Right cardiac atrium (tissue), 5 donors: ENCODE measurements around the gene IGLON5. TPM values are rescaled to one million over a fixed set of nuclear protein-coding genes. Genes with fewer than 3 reads are reported as not detected.

Experiments
- ATAC-seq, 2 donors: fragments of 200-7000 bp; cut with Tn5 transposase; one replicate each; pipeline versions ENCODE4 v1.8.0 to v1.9.1; 2020; ENCODE audit warnings: moderate library complexity in 2 of 2, mild to moderate bottlenecking in 1 of 2
- DNase-seq, 3 donors: peaks; one replicate each; pipeline ENCODE4 v3.0.0-alpha.2; 2020
- H3K27ac ChIP-seq: one replicate; pipeline ENCODE4 v1.5.1; 2013; ENCODE audit warnings: mild to moderate bottlenecking, low read length, control low read depth, moderate library complexity
- H3K27me3 ChIP-seq: one replicate; pipeline ENCODE4 v1.6.1; 2013; ENCODE audit not compliant: control insufficient read depth, insufficient read depth
- H3K4me1 ChIP-seq: one replicate; pipeline ENCODE4 v1.6.1; 2013; ENCODE audit warnings: low read length; ENCODE audit not compliant: control insufficient read depth, insufficient read depth
- H3K4me3 ChIP-seq: one replicate; pipeline ENCODE4 v1.5.1; 2013; ENCODE audit warnings: low read length, control low read depth
- H3K9me3 ChIP-seq: one replicate; pipeline ENCODE4 v1.6.1; 2013; ENCODE audit warnings: low read length; ENCODE audit not compliant: control insufficient read depth
- WGBS: extraction: QIAGEN DNeasy Blood & Tissue Kit; methylation state at CpG from one replicate; pipeline ENCODE4 v1.1.7; 2013; 5-methylcytosine and 5-hydroxymethylcytosine counted together
- intact Hi-C, 4 donors: fragments of 100-400 bp; cut with DNase I; formaldehyde crosslinking; loops; one replicate each; pipeline versions ENCODE4 v1.11.0 to v1.14.0; 2022 to 2023
- polyA plus RNA-seq: library from polyadenylated mRNA; stranded (reverse); fragments of 200-250 nt; gene quantifications from one replicate; pipeline ENCODE4 v1.2.3, GENCODE V29; 2013
- total RNA-seq, 4 donors: library from RNA; stranded (reverse); fragmentation: NEBNext Ultra II Directional; extraction: Animal tissue kit (Norgen Biotek cat#: 25700); gene quantifications; one replicate each; pipeline ENCODE4 v1.2.1, GENCODE V29; 2021
- donor health status: healthy with polysubstance abuse.
- donor health status: DM: no; HTN: yes; CAD: no.
- donor health status: DM: no; HTN: no; CAD: no.
- donor health status: DM: no; HTN: yes; CAD: no; lungs with severe emphysema.
- donor health status: DM: yes; HTN: yes; CAD: no.

Gene IGLON5
- total and polyA plus RNA-seq, 5 donors = 0.07 to 0.31 TPM; not detected in 3

GRCh38 chr19:51293571-51294210 is 17.8 kb upstream of the IGLON5 start:
- no peaks in the 10 kb centered on the region for H3K27me3 ChIP-seq
- ATAC-seq = peak in 1 of 2 donors; percentile 10

GRCh38 chr19:51294211-51294976 is 17.1 kb upstream of the IGLON5 start:
- DNase-seq (no peak), ATAC-seq (no peak)
- H3K4me1 ChIP-seq = no peaks in the 10 kb centered on the region
- no peaks in the 10 kb centered on the region for H3K9me3 ChIP-seq
- WGBS = 68% methylated on average over 23 of the region's 23 CpGs
- intact Hi-C loops = no loop called here
- no peak overlapping the region for H3K27ac ChIP-seq
- no peaks in the 10 kb centered on the region for H3K27me3 ChIP-seq
- H3K4me3 ChIP-seq = no peak overlapping the region

More at GRCh38 chr19:51293571-51294210, 17.8 kb upstream of the IGLON5 start:
- Histone ChIP-seq H3K9me3 (no peaks in the 10 kb centered on the region), H3K27ac (no peak overlapping the region), H3K4me3 (no peak overlapping the region), H3K4me1 (no peaks in the 10 kb centered on the region)
- intact Hi-C loops = no loop called here
- WGBS = 68% methylated on average over 14 of the region's 14 CpGs
- no peak for DNase-seq

GRCh38 chr19:51294977-51295375 is 16.5 kb upstream of the IGLON5 start:
- Histone ChIP-seq H3K4me3 (no peak overlapping the region), H3K27ac (no peak overlapping the region), H3K4me1 (no peaks in the 10 kb centered on the region), H3K27me3 (no peaks in the 10 kb centered on the region), H3K9me3 (no peaks in the 10 kb centered on the region)
- no peak for ATAC-seq
- intact Hi-C loops = no loop called here
- DNase-seq = no peak
- WGBS = 50% methylated on average over 12 of the region's 12 CpGs

DNA sequence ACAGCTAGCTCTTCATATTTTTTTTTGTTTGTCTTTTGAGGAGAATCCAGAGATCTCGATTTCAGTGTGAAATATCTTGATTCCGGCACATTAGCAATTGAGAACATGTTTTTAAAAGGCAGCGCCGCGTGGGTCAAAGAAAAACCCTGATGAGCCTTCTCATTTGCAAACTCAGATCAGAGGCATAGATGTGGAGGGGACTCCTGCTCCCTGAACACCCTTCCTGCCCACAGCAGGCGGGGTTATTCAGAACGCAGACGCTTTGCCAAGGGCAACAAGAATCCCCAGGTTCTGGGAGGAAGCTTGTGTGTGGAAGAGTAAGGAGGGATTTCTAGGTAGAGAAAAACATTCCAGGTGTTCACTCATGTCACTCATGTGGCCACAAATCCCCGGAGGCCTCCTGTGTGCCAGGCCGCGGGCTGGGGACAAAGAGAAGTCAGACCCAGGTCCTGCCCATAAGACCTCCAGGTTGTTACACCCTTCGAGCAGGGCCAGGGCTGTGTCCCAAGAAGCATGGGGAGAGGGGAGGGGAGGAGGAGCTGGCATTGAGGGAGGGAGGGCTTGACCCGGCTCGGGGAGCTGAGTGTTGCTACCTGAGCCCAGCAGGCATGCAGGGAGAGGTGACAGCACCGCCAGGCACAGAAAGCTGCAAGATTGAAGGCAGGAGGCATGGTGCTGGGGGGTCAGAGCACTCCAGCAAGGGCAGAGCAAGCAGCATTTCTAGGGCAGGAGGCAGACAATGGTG is 15.9 kb upstream of the IGLON5 start:
- ATAC-seq = no peak
- Histone ChIP-seq H3K9me3 (no peaks in the 10 kb centered on the region), H3K4me1 (no peaks in the 10 kb centered on the region), H3K27ac (no peak overlapping the region), H3K4me3 (no peak overlapping the region), H3K27me3 (no peaks in the 10 kb centered on the region)
- intact Hi-C loops = no loop called here
- DNase-seq = no peak
- WGBS = 45% methylated on average over 15 of the region's 15 CpGs

DNA sequence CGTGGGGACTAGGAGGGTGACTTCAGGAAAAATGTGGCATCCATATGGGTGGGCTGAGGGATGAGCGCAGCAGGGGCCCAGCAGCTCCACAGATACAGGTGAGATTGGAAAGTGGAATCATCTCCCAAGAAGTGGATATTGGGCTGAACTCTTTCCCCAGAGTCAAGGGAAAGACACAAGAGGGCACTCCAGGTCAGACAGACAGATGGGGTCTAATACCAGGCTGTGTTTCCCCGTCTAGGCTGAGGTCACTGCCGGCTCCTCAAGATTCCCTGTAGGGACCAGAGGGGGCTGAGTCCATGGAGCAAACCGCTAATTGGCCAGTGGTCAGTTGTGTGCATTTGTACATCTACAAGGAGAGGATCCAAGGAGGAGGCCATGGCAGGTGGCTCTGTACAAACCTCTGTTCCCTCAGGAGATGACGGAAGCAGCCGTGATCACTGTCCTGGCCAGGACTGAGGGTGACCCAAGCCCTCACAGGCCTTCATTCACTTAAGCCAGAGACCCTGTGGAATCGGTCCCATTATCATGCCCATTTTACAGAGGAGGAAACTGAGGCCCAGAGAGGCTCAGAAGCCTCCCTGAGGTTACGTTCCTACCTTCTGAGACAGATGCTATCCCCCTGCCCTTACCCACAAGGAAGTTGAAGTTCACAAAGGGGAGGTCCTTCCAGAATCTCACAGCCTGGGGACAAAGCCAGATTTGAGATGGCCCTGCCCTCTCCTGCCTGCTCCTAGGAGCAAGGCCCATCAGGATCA is 14.9 kb upstream of the IGLON5 start:
- Histone ChIP-seq H3K4me3 (no peak overlapping the region), H3K4me1 (no peaks in the 10 kb centered on the region), H3K9me3 (no peaks in the 10 kb centered on the region), H3K27ac (no peak overlapping the region), H3K27me3 (no peaks in the 10 kb centered on the region)
- DNase-seq (no peak), ATAC-seq (no peak)
- WGBS = 54% methylated on average over 9 of the region's 9 CpGs
- intact Hi-C loops = no loop called here

- no peak overlapping the region for H3K27ac ChIP-seq
- no peaks in the 10 kb centered on the region for H3K9me3 ChIP-seq
- H3K4me1 ChIP-seq = no peaks in the 10 kb centered on the region
- intact Hi-C loops = no loop called here
- ATAC-seq (no peak), DNase-seq (no peak)
- no peak overlapping the region for H3K4me3 ChIP-seq
- no peaks in the 10 kb centered on the region for H3K27me3 ChIP-seq
- WGBS = 68% methylated on average over 5 of the region's 5 CpGs
Measured at GRCh38 chr19:51297406-51297805, 14.0 kb upstream of the IGLON5 start.

DNA sequence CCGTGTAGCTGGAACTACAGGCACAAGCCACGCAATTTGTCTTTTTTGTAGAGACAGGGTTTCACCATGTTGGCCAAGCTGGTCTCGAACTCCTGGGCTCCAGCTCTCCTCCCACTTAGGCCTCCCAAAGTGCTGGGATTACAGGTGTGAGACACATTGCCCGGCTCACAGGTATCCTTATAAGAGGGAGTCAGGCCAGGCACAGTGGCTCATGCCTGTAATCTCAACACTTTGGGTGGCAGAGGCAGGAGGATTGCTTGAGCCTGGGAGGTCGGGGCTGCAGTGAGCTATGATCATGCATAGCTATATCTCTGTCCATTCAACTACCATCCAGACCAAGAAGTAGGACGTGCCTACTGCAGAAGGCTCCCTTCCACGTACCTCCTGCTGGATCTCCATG is 10.2 kb upstream of the IGLON5 start:
- H3K9me3 ChIP-seq = peaks cover 1% of the 10 kb centered on the region
- DNase-seq (no peak), ATAC-seq (no peak)
- no peaks in the 10 kb centered on the region for H3K27me3 ChIP-seq
- H3K4me3 ChIP-seq = no peak overlapping the region
- intact Hi-C loops = no loop called here
- H3K4me1 ChIP-seq = no peaks in the 10 kb centered on the region
- H3K27ac ChIP-seq = no peak overlapping the region
- 72% methylated on average over 7 of the region's 7 CpGs for WGBS

DNA sequence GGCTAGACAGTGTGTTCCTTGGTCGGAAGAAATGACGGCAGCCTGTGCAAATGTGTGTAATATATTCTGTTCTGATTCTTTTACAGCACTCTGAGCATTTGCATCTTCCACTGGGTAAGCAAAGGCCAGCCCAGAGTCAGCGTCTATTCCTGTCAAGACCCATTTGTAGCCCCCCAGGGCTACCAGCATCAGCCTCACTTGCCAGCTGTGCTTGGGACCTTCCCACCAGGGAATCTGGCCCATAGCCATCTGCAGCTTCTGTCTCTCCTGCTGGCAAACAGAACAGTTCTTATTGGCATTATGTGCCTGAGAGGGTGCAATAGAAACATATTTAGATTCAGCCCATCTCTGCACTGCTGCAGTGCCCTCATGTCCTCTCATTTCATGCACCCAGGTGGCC is 6.0 kb upstream of the IGLON5 start:
- H3K27me3 ChIP-seq = no peaks in the 10 kb centered on the region
- intact Hi-C loops = no loop called here
- no peak for DNase-seq
- ATAC-seq = no peak
- no peak overlapping the region for H3K4me3 ChIP-seq
- H3K4me1 ChIP-seq = no peaks in the 10 kb centered on the region
- peaks cover 4% of the 10 kb centered on the region for H3K9me3 ChIP-seq
- H3K27ac ChIP-seq = no peak overlapping the region
- 81% methylated on average over 3 of the region's 3 CpGs for WGBS

GRCh38 chr19:51316688-51317087 is 5.2 kb downstream of the IGLON5 start:
- Histone ChIP-seq H3K27ac (no peak overlapping the region), H3K4me3 (no peak overlapping the region), H3K9me3 (no peaks in the 10 kb centered on the region), H3K4me1 (no peaks in the 10 kb centered on the region), H3K27me3 (no peaks in the 10 kb centered on the region)
- DNase-seq (no peak), ATAC-seq (no peak)
- intact Hi-C loops = no loop called here
- 67% methylated on average over 8 of the region's 8 CpGs for WGBS

GRCh38 chr19:51317376-51317775 is 5.9 kb downstream of the IGLON5 start:
- no peak overlapping the region for H3K27ac ChIP-seq
- no peak overlapping the region for H3K4me3 ChIP-seq
- H3K27me3 ChIP-seq = no peaks in the 10 kb centered on the region
- no peaks in the 10 kb centered on the region for H3K9me3 ChIP-seq
- DNase-seq (no peak), ATAC-seq (no peak)
- WGBS = 79% methylated on average over 3 of the region's 3 CpGs
- intact Hi-C loops = no loop called here
- H3K4me1 ChIP-seq = no peaks in the 10 kb centered on the region

DNA sequence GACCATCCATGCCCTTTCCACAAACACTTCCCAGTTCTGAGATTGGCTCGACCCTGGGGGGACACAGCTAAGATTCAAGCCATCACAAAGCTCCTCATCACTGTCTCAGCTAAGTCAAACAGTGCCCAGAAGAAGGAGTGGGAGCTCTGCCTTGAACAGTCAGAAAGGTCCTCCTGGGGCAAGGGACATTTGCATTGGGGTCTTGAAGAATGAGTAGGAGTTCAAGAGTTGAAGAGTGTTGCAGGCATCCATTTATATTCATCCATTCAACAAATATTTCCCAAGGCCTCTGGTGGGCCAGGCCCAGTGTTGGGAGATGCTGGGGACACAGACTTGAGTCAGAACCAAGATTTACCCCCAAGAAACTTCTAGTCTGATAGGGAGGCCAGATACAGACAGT is 6.5 kb downstream of the IGLON5 start:
- no peak overlapping the region for H3K4me3 ChIP-seq
- no peaks in the 10 kb centered on the region for H3K9me3 ChIP-seq
- no peaks in the 10 kb centered on the region for H3K27me3 ChIP-seq
- H3K27ac ChIP-seq = no peak overlapping the region
- intact Hi-C loops = no loop called here
- DNase-seq = no peak
- 75% methylated on average over 1 of the region's 1 CpG for WGBS
- H3K4me1 ChIP-seq = no peaks in the 10 kb centered on the region
- ATAC-seq = no peak
